ENCODE measurements around the gene LONP2. TPM values are rescaled to one million over a fixed set of nuclear protein-coding genes. Genes with fewer than 3 reads are reported as not detected.

LONP2 gene
- total and polyA plus RNA-seq, 2 experiments from 2014 or later, result 12.4 to 25.2 TPM

DNA sequence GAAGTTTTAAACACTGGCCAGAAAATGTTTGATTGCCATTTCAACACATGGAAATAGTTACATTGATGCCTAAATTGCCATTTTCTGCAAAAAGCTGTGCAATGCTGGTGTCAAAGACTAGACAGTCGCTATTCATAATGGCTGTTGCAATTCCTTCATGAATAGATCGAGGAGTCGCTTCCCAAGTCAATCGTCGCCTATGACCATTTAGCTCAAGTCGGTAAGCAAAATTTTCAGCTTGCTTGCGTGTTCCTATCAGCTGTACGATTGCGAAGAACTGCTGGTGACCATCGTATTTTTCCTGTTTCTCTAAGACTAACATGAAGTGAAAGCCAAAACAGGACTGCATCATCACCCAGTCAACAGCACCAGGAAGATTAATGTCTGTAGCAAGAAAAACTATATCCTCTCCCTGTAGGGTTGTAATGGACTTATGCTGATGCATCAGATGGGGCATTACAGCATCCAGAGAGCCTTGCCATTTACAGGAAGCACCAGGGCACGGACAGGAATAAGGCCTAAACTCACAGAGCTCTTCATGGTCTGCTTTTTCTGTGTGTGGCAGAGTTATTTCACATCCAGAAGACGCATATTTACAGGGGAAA lies 117.5 kb downstream of the LONP2 start (continued):
- TF ChIP-seq, protein P1, sequence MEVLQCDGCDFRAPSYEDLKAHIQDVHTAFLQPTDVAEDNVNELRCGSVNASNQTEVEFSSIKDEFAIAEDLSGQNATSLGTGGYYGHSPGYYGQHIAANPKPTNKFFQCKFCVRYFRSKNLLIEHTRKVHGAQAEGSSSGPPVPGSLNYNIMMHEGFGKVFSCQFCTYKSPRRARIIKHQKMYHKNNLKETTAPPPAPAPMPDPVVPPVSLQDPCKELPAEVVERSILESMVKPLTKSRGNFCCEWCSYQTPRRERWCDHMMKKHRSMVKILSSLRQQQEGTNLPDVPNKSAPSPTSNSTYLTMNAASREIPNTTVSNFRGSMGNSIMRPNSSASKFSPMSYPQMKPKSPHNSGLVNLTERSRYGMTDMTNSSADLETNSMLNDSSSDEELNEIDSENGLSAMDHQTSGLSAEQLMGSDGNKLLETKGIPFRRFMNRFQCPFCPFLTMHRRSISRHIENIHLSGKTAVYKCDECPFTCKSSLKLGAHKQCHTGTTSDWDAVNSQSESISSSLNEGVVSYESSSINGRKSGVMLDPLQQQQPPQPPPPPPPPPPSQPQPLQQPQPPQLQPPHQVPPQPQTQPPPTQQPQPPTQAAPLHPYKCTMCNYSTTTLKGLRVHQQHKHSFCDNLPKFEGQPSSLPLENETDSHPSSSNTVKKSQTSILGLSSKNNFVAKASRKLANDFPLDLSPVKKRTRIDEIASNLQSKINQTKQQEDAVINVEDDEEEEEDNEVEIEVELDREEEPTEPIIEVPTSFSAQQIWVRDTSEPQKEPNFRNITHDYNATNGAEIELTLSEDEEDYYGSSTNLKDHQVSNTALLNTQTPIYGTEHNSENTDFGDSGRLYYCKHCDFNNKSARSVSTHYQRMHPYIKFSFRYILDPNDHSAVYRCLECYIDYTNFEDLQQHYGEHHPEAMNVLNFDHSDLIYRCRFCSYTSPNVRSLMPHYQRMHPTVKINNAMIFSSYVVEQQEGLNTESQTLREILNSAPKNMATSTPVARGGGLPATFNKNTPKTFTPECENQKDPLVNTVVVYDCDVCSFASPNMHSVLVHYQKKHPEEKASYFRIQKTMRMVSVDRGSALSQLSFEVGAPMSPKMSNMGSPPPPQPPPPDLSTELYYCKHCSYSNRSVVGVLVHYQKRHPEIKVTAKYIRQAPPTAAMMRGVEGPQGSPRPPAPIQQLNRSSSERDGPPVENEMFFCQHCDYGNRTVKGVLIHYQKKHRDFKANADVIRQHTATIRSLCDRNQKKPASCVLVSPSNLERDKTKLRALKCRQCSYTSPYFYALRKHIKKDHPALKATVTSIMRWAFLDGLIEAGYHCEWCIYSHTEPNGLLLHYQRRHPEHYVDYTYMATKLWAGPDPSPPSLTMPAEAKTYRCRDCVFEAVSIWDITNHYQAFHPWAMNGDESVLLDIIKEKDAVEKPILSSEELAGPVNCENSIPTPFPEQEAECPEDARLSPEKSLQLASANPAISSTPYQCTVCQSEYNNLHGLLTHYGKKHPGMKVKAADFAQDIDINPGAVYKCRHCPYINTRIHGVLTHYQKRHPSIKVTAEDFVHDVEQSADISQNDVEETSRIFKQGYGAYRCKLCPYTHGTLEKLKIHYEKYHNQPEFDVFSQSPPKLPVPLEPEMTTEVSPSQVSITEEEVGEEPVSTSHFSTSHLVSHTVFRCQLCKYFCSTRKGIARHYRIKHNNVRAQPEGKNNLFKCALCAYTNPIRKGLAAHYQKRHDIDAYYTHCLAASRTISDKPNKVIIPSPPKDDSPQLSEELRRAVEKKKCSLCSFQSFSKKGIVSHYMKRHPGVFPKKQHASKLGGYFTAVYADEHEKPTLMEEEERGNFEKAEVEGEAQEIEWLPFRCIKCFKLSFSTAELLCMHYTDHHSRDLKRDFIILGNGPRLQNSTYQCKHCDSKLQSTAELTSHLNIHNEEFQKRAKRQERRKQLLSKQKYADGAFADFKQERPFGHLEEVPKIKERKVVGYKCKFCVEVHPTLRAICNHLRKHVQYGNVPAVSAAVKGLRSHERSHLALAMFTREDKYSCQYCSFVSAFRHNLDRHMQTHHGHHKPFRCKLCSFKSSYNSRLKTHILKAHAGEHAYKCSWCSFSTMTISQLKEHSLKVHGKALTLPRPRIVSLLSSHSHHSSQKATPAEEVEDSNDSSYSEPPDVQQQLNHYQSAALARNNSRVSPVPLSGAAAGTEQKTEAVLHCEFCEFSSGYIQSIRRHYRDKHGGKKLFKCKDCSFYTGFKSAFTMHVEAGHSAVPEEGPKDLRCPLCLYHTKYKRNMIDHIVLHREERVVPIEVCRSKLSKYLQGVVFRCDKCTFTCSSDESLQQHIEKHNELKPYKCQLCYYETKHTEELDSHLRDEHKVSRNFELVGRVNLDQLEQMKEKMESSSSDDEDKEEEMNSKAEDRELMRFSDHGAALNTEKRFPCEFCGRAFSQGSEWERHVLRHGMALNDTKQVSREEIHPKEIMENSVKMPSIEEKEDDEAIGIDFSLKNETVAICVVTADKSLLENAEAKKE (CRISPR knock-in tag; IDR thresholded peaks at IDR 0.05), result no peak
- TF ChIP-seq EZH2phosphoT487 (IDR thresholded peaks at IDR 0.05; ENCODE audit: unreplicated experiment) (no peak), CREB1 (CRISPR knock-in tag; IDR thresholded peaks at IDR 0.05; ENCODE audit: low read depth) (no peak), NANOG (IDR thresholded peaks at IDR 0.05; ENCODE audit: borderline replicate concordance) (no peak)
- TF ChIP-seq, protein P2, sequence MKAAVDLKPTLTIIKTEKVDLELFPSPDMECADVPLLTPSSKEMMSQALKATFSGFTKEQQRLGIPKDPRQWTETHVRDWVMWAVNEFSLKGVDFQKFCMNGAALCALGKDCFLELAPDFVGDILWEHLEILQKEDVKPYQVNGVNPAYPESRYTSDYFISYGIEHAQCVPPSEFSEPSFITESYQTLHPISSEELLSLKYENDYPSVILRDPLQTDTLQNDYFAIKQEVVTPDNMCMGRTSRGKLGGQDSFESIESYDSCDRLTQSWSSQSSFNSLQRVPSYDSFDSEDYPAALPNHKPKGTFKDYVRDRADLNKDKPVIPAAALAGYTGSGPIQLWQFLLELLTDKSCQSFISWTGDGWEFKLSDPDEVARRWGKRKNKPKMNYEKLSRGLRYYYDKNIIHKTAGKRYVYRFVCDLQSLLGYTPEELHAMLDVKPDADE (IDR thresholded peaks at IDR 0.05), result no peak
- TF ChIP-seq, protein P3, sequence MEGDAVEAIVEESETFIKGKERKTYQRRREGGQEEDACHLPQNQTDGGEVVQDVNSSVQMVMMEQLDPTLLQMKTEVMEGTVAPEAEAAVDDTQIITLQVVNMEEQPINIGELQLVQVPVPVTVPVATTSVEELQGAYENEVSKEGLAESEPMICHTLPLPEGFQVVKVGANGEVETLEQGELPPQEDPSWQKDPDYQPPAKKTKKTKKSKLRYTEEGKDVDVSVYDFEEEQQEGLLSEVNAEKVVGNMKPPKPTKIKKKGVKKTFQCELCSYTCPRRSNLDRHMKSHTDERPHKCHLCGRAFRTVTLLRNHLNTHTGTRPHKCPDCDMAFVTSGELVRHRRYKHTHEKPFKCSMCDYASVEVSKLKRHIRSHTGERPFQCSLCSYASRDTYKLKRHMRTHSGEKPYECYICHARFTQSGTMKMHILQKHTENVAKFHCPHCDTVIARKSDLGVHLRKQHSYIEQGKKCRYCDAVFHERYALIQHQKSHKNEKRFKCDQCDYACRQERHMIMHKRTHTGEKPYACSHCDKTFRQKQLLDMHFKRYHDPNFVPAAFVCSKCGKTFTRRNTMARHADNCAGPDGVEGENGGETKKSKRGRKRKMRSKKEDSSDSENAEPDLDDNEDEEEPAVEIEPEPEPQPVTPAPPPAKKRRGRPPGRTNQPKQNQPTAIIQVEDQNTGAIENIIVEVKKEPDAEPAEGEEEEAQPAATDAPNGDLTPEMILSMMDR (conservative IDR thresholded peaks at IDR 0.05; ENCODE audit: low read depth in 2 of 2), result no peak

Measured in GM23338 (cell line).